HG03060 (cell line): ENCODE results near the gene C10orf143.
A peak's percentile ranks its signal among the peaks of the same experiment; 100 is the strongest.
"Not testable (repeated sequence)": the region's sequence is repeated elsewhere in the genome, so short reads cannot be mapped to it uniquely, and the experiment has no call there.

Source experiments
- ATAC-seq: cut with Tn5 transposase; IDR thresholded peaks from one replicate; pipeline ENCODE4 v1.9.1; 2021; ENCODE audit warnings: low read depth, moderate number of reproducible peaks; ENCODE audit not compliant: unreplicated experiment

Gene C10orf143

DNA sequence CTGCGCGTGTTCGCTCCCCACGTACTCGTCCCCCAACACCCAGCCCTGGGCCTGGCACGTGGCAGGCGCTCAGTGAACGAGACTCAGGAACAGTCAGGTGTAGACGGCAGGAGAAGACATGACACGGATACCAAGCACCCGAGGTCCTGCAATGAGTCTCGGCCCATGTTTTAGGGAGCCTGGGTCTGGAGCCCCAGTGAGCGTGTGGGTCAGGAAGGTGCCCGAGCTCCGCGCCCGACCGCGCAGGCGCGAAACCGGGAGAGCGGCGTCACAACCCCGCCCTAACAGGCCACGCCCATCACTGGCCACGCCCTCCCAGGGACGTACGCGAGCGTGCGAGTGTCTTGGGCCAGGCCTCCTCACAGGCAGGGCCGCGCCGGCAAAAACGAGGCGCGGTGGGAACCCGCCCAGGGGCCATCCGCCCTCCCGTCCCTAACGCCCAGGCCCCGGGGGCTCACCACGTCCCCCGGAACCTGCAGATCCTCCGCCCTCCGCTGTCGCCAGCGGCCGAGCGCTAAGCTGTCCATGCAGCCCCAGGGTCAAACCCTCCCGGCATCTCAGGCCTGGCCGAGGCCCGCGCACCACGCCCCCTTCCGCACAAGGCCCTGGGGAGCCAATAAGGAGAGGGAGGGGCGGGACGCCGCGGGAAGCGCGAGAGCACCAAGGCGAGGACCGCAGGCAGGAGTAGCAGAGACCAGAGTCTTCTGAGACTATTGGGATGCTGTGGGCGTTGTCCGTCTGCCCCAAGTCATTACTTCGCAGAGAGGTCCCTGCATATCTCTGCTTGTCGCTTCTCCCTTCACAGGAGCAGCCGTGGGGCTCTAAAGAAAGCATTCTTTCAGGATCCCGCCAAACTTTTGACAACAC lies at the start of gene C10orf143:
Gene C10orf143, minus strand, starts transcription at position 585 of the 867 bp plus-strand sequence. Its CDS starts 58 bp downstream, at position 527.
- peak; percentile 43 for ATAC-seq

DNA sequence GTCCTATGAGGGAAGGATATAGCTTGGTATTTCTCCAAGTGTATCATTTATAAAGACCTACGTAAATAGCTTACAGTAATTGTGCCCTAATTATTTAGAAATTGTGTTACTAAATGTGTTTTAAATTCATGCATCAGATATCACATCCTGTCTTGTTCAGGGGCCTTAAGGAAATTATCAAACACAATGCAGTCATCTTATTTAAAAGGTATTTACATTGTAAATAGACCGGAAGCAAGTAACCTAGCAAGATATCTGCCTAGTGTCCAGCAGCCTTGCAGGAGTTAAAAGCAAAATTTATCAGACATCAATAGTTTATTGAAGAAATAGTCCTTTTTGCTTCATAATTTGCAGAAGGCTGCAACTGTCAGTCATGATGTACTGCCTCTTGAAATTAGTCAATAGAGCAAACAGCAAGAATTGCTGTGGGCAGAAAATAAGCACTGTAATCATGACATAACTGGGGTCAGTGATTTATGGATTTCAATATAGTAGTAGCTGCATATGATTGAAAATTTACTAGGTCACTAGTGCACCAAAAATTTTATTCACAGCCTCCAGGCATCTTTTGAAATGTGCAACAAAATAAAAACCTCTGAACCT lies 48.7 kb upstream of the C10orf143 start:
- ATAC-seq, result no peak

DNA sequence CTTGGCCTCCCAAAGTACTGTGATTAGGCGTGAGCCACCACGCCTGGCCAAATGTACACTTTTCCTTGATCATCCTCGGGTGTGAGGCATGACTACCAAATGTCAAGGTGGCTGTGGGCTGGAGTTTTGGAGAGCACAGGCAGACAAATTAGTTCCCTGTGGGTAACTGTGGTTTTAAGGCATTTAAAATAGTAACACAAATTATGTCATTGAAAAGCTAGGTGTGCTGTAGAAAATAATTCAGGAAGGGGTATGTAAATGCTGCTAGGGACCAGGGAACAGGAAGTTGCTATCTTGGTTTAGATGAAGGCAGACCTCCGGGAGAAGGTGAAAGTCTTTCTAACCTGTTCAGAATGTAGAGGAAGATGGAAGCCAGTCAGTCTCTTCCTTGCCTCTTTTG lies 35.4 kb upstream of the C10orf143 start:
- no peak for ATAC-seq

DNA sequence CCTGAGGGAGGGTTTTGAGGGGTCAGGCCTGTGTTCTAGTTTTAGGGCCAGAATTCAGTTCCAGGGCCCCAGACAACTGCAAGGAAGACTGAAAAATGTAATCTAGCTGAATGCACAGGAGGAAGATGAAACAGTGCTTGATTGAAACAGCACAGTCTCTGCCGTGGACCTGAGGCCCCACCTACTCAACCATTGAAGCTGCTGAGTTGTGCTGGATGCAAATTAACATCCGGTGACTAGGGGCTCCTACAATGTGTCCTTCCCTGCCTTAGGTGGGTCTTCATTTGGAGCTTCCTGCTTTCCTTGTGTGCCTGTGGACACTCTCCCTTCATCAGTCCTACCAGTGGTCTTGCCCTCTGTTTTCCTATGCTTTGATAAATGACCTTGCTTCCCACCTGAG lies 31.2 kb upstream of the C10orf143 start:
- peak; percentile 70 for ATAC-seq

DNA sequence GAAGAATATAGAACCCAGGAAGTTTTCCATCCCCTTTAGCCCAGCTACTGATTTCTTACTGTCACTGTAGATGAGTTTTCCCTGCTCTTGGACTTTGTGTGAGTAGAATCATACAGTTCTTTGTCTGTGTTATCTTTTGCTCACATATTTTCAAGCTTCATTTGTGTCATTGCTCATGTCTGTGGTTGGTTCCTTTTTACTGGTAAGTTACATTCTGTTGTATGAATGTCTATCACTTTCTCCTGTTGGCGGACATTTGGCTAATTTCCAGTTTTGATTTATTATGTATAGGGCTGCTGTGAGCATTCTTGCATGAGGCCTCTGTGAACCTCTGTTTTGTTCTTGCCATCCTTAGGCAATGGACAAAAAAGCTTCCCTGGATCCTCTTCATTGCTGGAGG lies 30.8 kb upstream of the C10orf143 start:
- ATAC-seq, result peak; percentile 33

DNA sequence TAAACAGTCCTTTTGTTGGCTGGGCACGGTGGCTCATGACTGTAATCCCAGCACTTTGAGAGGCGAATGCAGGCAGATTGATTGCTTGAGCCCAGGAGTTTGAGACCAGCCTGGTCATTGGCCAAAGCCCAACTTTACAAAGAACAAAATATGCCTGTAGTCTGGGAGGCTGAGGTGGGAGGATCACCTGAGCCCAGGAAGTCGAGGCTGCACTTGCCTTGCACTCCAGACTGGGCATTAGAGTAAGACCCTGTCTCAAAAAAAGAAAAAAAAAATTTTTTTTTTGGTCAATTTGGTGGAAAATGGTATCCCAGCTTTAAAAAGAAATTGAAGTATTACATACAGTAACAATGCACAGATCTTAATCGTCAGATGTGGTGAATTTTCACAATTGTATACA lies 30.4 kb upstream of the C10orf143 start:
- no peak for ATAC-seq

DNA sequence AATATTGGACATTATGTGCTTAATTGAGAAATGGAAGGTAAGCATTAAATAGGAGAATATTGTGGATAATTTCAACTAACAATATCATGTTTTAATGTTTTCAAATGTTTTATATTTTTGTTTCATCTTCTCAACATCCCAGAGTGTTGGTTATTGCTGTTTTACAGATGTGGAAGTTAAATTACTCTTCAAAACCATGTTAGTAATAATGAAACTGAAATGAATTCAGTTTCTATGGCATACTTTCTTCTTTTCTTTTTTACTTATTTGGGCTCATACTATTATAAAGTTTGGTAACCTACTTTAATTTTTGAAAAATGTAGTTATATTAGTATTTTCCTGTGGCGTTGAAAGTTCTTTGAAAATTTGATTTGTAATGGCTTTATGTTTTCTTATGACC lies 29.8 kb upstream of the C10orf143 start:
- no peak for ATAC-seq

DNA sequence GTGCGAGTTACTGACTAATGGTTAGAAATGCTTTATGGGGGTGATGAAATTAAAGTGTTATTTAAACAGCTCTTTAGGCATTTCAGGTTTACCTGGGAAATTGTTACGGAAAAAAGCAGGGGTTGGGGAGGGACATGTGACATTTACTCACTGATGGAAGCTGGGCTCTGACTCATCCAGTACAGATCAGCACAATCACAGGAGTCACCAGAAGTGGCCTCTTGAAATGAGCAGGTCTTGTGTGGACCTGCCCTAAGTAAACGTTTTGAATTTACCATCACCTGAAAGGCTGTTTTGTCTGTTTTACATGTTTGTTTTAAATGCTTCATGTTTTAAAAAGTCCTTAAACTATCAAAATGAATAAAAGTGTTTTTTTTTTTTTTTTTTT lies 27.8 kb upstream of the C10orf143 start:
- no peak for ATAC-seq

DNA sequence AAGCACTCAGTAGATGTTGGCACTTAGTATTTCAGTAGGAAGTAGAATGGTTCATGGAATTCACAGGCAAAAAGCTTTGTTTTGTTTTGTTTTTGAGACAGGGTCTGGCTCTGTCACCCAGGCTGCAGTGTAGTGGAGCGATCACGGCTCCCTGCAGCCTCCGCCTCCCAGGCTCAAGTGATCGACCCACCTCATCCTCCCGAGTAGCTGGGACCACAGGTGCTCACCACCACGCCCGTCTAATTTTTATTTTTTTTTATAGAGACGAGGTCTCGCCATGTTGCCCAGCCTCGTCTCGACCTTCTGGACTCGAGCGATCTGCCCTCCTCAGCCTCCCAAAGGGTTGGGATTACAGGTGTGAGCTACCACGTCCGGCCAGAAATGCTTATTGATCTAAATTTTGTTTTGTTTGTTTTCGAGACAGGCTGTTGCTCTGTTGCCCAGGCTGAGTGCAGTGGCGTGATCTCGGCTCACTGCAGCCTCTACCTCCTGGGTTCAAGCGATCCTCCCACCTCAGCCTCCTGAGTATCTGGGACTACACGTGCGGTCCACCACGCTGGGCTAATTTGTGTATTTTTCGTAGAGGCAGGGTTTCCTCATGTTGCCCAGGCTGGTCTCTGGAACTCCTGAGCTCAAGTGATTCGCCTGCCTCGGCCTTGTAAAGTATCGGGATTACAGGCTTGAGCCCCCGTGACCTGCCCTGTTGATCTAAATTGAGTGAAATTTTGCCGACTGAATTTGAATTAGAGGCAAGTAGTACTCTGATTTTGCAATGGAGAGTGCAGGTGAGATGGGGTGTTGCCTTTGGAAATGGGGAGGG lies 27.2 kb upstream of the C10orf143 start:
- ATAC-seq, result no peak

DNA sequence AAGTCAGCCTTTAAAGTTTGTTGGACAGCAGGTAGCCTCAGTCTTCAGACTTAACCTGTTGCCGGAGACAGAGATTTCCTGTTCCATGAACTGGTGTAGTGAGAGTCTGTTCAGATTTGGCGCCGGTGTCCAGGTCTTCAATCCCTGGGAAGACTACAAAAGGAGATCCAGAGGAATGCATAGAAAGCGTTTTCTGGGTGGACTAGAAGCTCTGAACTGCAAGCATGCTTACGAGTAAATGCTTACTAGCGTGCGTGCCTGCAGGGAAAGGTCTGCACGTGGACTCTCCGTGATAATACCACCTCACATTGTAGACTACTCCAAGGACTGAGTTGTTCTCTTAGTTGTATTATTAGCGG lies 26.4 kb upstream of the C10orf143 start:
- ATAC-seq, result no peak

DNA sequence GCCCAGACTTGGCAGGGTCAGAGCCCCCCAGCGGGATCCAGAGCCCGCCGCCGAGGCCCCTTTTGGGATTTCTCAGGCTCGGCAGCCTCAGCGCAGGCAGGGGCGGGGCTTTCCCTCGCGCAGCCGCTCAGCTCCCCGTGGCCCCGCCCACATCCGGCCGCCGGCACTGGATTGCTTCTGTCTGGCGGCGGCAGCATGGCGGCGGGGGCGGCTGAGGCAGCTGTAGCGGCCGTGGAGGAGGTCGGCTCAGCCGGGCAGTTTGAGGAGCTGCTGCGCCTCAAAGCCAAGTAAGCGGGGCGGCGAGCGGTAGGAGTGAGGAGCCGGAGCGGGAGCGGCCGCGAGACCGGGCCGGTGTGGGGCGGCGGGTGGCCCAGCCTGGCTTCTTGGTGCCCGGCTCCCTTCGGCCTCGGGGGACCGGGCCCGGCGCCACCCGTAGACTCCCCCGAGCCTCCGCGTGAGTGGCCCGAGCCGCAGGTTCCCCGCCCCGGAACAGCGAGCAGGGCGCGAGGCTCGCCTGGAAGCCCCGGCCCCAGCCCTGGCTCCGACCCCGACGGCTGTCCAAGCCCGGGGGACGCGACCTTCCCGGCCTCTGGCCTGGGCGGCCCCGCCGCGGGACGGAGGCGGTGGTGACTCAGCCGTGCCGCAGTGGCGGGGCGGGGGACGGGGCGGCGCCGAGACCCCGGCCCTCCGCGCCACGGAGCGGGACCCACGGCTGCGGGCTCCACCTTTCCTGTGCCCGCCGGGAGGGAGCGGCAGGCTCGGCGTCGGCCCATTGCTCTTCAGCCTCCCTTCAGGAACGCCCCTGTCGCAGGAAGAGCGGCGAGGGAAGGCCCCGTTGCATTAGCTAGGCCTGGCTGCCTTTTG lies 25.8 kb upstream of the C10orf143 start, which contains the start of gene GLRX3:
Gene GLRX3, plus strand, starts transcription at position 166 of the 864 bp plus-strand sequence. Its CDS starts 30 bp downstream, at position 196.
- ATAC-seq, result peak; percentile 31

DNA sequence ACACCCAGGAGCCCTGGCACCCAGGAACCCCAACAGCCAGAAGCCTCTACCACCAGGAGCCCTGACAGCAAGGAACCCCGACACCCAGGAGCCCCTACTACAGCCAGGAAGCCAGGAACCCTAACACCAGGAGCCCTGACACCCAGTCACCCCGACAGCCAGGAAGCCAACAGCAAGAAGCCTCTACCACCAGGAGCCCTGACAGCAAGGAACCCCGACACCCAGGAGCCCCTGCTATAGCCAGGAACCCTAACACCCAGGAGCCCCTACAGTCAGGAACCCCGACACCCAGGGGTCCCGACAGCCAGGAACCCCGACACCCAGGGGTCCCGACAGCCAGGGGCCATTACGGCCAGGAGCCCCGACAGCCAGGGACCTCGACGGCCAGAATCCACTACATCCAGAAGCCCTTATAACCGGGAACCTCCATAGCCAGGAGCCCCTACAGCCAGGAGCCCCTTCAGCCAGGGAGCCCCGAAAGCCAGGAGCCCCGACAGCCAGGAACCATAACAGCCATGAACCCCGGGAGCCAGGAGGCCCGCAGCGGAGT lies 25.1 kb upstream of the C10orf143 start:
- no peak for ATAC-seq

DNA sequence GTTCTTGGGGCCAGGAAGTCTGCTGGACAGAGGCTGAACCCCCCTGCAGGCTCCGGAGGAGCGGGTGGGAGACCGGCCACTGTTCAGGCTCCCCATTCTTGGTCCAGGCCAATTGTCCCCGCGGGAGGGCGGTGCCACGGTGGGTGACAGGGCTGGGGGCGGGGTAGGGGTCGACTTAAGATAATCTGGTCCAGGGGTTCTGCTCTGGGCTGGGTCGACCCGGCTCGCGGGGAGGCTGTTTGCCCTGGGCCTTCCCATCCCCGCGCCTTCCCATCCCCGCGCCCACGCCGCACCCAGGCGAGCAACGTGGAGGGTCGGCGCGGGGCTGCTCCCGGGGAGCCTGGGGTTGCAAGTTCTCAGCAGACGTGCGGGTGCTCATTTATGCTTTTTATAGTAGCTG lies 18.3 kb upstream of the C10orf143 start:
- ATAC-seq, result no peak

DNA sequence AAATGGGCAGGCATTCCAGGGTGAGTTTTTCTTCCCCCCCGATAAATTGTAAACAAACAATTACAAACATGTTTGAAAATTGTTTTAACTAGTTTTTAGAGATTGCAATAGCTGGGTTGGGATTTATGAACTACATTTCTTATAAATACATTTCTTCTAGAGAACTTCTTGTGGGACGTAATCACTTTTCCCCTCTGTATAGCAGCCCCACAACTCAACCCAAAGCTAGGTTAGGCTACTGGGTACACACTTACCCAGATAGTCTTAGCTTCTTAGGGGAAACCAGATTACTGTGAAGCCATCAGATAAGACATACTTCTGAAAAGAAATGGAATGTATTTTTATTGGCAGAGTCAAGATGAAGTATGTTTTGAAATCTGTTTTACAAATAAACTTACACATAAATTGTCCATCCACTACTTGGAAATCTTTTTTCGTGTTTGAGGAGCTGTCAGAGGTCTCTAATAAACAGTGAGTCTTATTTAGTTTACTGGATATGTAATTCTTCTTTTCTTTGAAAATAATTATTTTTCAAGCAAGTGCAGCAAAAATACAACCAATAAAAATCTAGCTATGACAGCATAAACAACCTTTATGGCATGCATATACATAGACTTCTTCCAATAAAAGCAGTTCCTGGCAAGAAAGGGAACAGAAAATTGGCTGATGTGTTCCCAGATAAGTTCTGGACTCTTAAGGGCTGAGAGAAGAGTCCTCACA lies 17.6 kb upstream of the C10orf143 start:
- ATAC-seq, result no peak

DNA sequence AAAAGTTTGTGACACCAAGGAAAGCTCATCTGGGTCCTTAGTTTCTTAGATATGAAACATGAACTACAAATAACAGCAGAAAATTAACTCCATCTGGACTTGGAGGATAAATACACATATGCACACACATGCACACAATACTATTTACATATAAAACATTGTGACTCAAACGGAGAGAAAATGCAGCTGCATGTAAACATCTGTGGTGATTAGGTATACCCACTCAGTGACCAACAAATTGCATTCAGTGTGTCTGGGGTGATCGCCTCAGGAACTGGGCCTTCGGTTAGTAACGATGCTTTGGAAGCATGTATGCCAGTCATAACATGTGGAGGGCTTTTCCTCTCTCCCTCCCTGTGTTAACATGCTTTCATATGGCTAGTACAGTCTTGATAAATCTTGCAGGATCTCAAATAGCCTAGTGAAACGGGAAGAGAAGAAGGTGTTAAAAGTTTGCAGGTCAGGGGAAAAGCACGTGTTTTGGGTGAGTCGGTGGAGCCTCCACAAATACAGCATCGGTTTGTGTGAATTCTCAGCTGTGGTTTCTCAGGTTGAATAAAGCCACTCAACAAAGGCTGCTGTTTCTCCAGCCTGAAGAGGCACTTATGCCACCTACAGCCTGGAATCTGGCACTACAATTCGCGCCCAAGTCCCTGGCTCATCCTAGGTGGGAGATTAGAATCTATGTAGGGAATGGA lies 16.9 kb upstream of the C10orf143 start:
- ATAC-seq, result peak; percentile 96

DNA sequence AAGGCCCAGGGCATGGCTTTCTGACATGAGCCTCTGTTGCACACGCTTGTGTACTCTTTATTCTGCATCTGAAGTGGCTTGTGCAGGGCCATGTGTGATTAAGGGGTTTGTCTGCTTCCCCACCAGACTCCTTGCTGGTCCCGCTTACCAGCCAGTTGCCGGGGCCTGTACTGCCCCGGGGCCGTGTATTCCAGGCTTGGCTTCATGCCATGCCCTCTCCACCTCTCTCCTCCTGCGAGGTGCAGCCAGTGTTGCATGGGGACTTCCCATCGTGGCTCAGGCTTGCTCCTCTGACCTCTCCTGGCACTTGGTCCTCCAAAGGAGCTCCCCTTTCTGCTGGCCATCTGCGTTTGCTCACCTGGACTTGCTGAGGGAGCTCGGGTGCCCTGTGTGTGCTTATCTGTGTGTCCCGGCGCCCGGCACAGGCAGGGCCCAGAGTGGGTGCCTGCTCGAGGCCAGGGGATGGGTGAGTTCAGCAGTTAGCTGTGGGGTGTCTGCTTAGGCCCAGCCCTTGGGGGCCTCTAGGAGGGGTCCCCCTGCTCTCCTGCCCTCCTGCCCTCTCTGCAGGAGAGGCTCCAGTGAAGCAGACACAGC lies 11.0 kb upstream of the C10orf143 start:
- ATAC-seq, result no peak

DNA sequence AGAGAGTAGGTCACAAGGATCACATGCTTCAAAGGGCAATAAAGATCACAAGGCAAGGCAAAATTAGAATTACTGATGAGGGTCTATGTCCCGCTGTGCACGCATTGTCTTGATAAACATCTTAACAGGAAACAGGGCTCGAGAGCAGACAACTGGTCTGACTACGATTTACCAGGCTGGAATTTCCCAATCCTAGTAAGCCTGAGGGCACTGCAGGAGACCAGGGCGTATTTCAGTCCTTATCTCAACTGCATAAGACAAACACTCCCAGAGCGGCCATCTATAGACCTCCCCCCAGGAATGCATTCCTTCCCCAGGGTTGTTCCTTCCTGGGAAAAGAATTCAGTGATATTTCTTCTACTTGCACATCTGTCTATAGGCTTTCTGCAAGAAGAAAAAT lies 6.9 kb upstream of the C10orf143 start:
- not testable (repeated sequence) for ATAC-seq

DNA sequence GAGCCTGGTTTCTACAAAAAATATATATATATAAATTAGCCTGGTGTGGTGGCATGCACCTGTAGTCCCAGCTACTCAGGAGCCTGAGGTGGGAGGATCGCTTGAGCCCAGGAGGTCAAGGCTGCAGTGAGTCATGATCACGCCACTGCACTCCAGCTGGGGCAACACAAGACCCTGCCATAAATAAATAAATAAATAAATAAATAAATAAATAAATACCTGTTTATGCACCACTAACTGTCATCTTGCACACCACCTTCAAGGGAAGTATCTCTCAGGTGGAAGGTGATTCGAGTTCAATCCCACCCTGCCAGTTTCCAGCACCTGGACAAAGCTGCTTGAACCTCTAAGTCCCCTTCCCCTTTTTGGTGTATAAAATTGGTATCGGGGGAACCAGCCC lies 6.3 kb upstream of the C10orf143 start:
- ATAC-seq, result not testable (repeated sequence)
